Measurements from ENCODE around the gene S100A4.
A peak's percentile ranks its signal among the peaks of the same experiment; 100 is the strongest.

S100A4 gene

GRCh38 chr1:153569465-153569864 lies 23.9 kb upstream of the S100A4 start:
- no peak overlapping the region for H3K4me3 ChIP-seq (ENCODE audit: low read depth, low read length)
- TF ChIP-seq CTCF (IDR thresholded peaks at IDR 0.05; ENCODE audit: low read depth, low read length), result no peak
- peaks cover 4% of the 10 kb centered on the region for H3K9me3 ChIP-seq (ENCODE audit: severe bottlenecking)
- DNase-seq, result no peak
- no peaks in the 10 kb centered on the region for H3K36me3 ChIP-seq
- H3K27ac ChIP-seq, result peak overlapping the region; percentile 94
- H3K27me3 ChIP-seq (ENCODE audit: insufficient read depth, low read depth, severe bottlenecking), result no peaks in the 10 kb centered on the region

- no peaks in the 10 kb centered on the region for H3K9me3 ChIP-seq (ENCODE audit: severe bottlenecking)
- H3K36me3 ChIP-seq, result no peaks in the 10 kb centered on the region
- no peaks in the 10 kb centered on the region for H3K27me3 ChIP-seq (ENCODE audit: insufficient read depth, low read depth, severe bottlenecking)
- H3K4me3 ChIP-seq (ENCODE audit: low read depth, low read length), result peak overlapping the region; percentile 34
- H3K27ac ChIP-seq, result peak overlapping the region; percentile 94
- peak; percentile 99 for DNase-seq
- TF ChIP-seq CTCF (IDR thresholded peaks at IDR 0.05; ENCODE audit: low read depth, low read length), result peak; percentile 100
These were observed 22.9 kb upstream of the S100A4 start for GRCh38 chr1:153568367-153569099.

GRCh38 chr1:153567621-153568366 lies 22.2 kb upstream of the S100A4 start:
- Histone ChIP-seq H3K4me3 (ENCODE audit: low read depth, low read length) (peak overlapping the region; percentile 34), H3K27me3 (ENCODE audit: insufficient read depth, low read depth, severe bottlenecking) (no peaks in the 10 kb centered on the region), H3K27ac (peak overlapping the region; percentile 94), H3K9me3 (ENCODE audit: severe bottlenecking) (no peaks in the 10 kb centered on the region), H3K36me3 (no peaks in the 10 kb centered on the region)
- DNase-seq, result peak; percentile 95
- TF ChIP-seq CTCF (IDR thresholded peaks at IDR 0.05; ENCODE audit: low read depth, low read length), result no peak

- no peaks in the 10 kb centered on the region for H3K9me3 ChIP-seq (ENCODE audit: severe bottlenecking)
- H3K4me3 ChIP-seq (ENCODE audit: low read depth, low read length), result no peak overlapping the region
- H3K27me3 ChIP-seq (ENCODE audit: insufficient read depth, low read depth, severe bottlenecking), result no peaks in the 10 kb centered on the region
- H3K36me3 ChIP-seq, result no peaks in the 10 kb centered on the region
- peak overlapping the region; percentile 94 for H3K27ac ChIP-seq
- DNase-seq, result peak; percentile 100
- TF ChIP-seq CTCF (IDR thresholded peaks at IDR 0.05; ENCODE audit: low read depth, low read length), result no peak
These were observed 21.1 kb upstream of the S100A4 start for GRCh38 chr1:153566414-153567371.

- Histone ChIP-seq H3K9me3 (ENCODE audit: severe bottlenecking) (no peaks in the 10 kb centered on the region), H3K27me3 (ENCODE audit: insufficient read depth, low read depth, severe bottlenecking) (no peaks in the 10 kb centered on the region), H3K36me3 (no peaks in the 10 kb centered on the region), H3K27ac (peak within 1 kb of the TSS; percentile 94), H3K4me3 (ENCODE audit: low read depth, low read length) (no peak within 1 kb of the TSS)
- no peak for TF ChIP-seq CTCF (IDR thresholded peaks at IDR 0.05; ENCODE audit: low read depth, low read length)
- peak; percentile 71 for DNase-seq
These were observed 20.1 kb upstream of the S100A4 start, which contains the start of gene S100A2 for GRCh38 chr1:153565529-153566374. Gene S100A2 (minus strand): TSS chr1:153565844. CDS start chr1:153563877, 1,967 bp downstream.
